KG1 (cell line): ENCODE data around the gene GEMIN2.
"Not testable (repeated sequence)": the region's sequence is repeated elsewhere in the genome, so short reads cannot be mapped to it uniquely, and the experiment has no call there.

Source experiments
- DNase-seq: peaks from one replicate; lab custom pipeline; 2025; lab: John Stamatoyannopoulos, UW

GEMIN2 gene

GRCh38 chr14:39114073-39114838, at the start of gene GEMIN2:
TSS of gene GEMIN2 (plus strand) at chr14:39114323. CDS start at chr14:39114339, 16 bp downstream.
- DNase-seq = peak; percentile 90

- DNase-seq = not testable (repeated sequence)
Measured at GRCh38 chr14:39069169-39069805, 44.8 kb upstream of the GEMIN2 start.

GRCh38 chr14:39069923-39070322, 44.2 kb upstream of the GEMIN2 start:
- DNase-seq = no peak

GRCh38 chr14:39071096-39071495, 43.0 kb upstream of the GEMIN2 start:
- DNase-seq = no peak

- DNase-seq = no peak
Measured at GRCh38 chr14:39080886-39081285, 33.2 kb upstream of the GEMIN2 start.

- no peak for DNase-seq
Measured at GRCh38 chr14:39083127-39083526, 31.0 kb upstream of the GEMIN2 start.

- no peak for DNase-seq
Measured at GRCh38 chr14:39085933-39086332, 28.2 kb upstream of the GEMIN2 start.

- no peak for DNase-seq
Measured at GRCh38 chr14:39087493-39087892, 26.6 kb upstream of the GEMIN2 start.

GRCh38 chr14:39090548-39091111, 23.5 kb upstream of the GEMIN2 start:
- no peak for DNase-seq

- no peak for DNase-seq
Measured at GRCh38 chr14:39091716-39092115, 22.4 kb upstream of the GEMIN2 start.

GRCh38 chr14:39094515-39094914, 19.6 kb upstream of the GEMIN2 start:
- DNase-seq = no peak

- no peak for DNase-seq
Measured at GRCh38 chr14:39097159-39097558, 17.0 kb upstream of the GEMIN2 start.

GRCh38 chr14:39099215-39099614, 14.9 kb upstream of the GEMIN2 start:
- DNase-seq = not testable (repeated sequence)

GRCh38 chr14:39099748-39100147, 14.4 kb upstream of the GEMIN2 start:
- no peak for DNase-seq

GRCh38 chr14:39102265-39102968, 11.7 kb upstream of the GEMIN2 start:
- DNase-seq = no peak

GRCh38 chr14:39102969-39103957, 10.9 kb upstream of the GEMIN2 start, which contains the start of gene SEC23A:
TSS of gene SEC23A (minus strand) at chr14:39103235. CDS start at chr14:39096118, 7,117 bp downstream.
- peak; percentile 77 for DNase-seq

- DNase-seq = not testable (repeated sequence)
Measured at GRCh38 chr14:39104078-39104801, 9.9 kb upstream of the GEMIN2 start.

GRCh38 chr14:39107591-39107996, 6.5 kb upstream of the GEMIN2 start:
- peak; percentile 15 for DNase-seq

GRCh38 chr14:39108791-39109190, 5.3 kb upstream of the GEMIN2 start:
- no peak for DNase-seq

GRCh38 chr14:39109893-39110715, 4.0 kb upstream of the GEMIN2 start:
- DNase-seq = no peak
